ENCODE measurements around the gene GJA3.

- no peak for TF ChIP-seq GTF2F1 (IDR thresholded peaks at IDR 0.05; ENCODE audit: borderline replicate concordance, low read depth, low read length)
- TF ChIP-seq, protein P1, sequence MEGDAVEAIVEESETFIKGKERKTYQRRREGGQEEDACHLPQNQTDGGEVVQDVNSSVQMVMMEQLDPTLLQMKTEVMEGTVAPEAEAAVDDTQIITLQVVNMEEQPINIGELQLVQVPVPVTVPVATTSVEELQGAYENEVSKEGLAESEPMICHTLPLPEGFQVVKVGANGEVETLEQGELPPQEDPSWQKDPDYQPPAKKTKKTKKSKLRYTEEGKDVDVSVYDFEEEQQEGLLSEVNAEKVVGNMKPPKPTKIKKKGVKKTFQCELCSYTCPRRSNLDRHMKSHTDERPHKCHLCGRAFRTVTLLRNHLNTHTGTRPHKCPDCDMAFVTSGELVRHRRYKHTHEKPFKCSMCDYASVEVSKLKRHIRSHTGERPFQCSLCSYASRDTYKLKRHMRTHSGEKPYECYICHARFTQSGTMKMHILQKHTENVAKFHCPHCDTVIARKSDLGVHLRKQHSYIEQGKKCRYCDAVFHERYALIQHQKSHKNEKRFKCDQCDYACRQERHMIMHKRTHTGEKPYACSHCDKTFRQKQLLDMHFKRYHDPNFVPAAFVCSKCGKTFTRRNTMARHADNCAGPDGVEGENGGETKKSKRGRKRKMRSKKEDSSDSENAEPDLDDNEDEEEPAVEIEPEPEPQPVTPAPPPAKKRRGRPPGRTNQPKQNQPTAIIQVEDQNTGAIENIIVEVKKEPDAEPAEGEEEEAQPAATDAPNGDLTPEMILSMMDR (IDR thresholded peaks at IDR 0.05; ENCODE audit: control extremely low read depth in 1 of 3, insufficient read depth in 1 of 3, low read depth in 1 of 3, low read length in 3 of 3) = no peak
- TF ChIP-seq ZNF274 (IDR thresholded peaks at IDR 0.05; ENCODE audit: borderline replicate concordance, extremely low read depth, low read length) = no peak
- TF ChIP-seq TAF1 (IDR thresholded peaks at IDR 0.05; ENCODE audit: low read depth, low read length) = no peak
- TF ChIP-seq EZH2 (IDR thresholded peaks at IDR 0.05; ENCODE audit: low read depth, low read length, severe bottlenecking) = no peak
- TF ChIP-seq POLR2A (IDR thresholded peaks at IDR 0.05; ENCODE audit: control extremely low read depth in 1 of 2, low read depth in 2 of 2, low read length in 2 of 2) = no peak
- no peak for TF ChIP-seq RAD21 (IDR thresholded peaks at IDR 0.05 in 1 of 2, conservative IDR thresholded peaks at IDR 0.05 in 1 of 2; ENCODE audit: low read depth in 2 of 2, low read length in 2 of 2)
- no peak for TF ChIP-seq CREB1 (IDR thresholded peaks at IDR 0.05)
- TF ChIP-seq, protein P2, sequence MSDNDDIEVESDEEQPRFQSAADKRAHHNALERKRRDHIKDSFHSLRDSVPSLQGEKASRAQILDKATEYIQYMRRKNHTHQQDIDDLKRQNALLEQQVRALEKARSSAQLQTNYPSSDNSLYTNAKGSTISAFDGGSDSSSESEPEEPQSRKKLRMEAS (IDR thresholded peaks at IDR 0.05) = no peak
- TF ChIP-seq MAFK (IDR thresholded peaks at IDR 0.05; ENCODE audit: low read depth, low read length) = no peak
- no peak for TF ChIP-seq FOSL1 (IDR thresholded peaks at IDR 0.05; ENCODE audit: insufficient read depth, low read depth, low read length)
- no peak for TF ChIP-seq CHD2 (IDR thresholded peaks at IDR 0.05; ENCODE audit: low read length)
- TF ChIP-seq YY1 (IDR thresholded peaks at IDR 0.05; ENCODE audit: low read depth, low read length) = no peak
- TF ChIP-seq SP1 (IDR thresholded peaks at IDR 0.05; ENCODE audit: low read depth, low read length) = no peak
These were observed 15.2 kb upstream of the GJA3 start for GRCh38 chr13:20175907-20176652.
